Measurements from ENCODE around the gene RGS9.

The RGS9 gene

GRCh38 chr17:65208717-65209116, 71.5 kb downstream of the RGS9 start:
- no peak for TF ChIP-seq POLR2A (IDR thresholded peaks at IDR 0.05; ENCODE audit: low read length)
- TF ChIP-seq GATA1 (IDR thresholded peaks at IDR 0.05; ENCODE audit: low read depth, low read length), result no peak
- DNase-seq, result no peak

- no peak for TF ChIP-seq GATA1 (IDR thresholded peaks at IDR 0.05; ENCODE audit: low read depth, low read length)
- no peak for TF ChIP-seq POLR2A (IDR thresholded peaks at IDR 0.05; ENCODE audit: low read length)
Measured at GRCh38 chr17:65218261-65218660, 81.1 kb downstream of the RGS9 start.

GRCh38 chr17:65219124-65219523, 82.0 kb downstream of the RGS9 start:
- TF ChIP-seq POLR2A (IDR thresholded peaks at IDR 0.05; ENCODE audit: low read length) (no peak), GATA1 (IDR thresholded peaks at IDR 0.05; ENCODE audit: low read depth, low read length) (no peak)

More at GRCh38 chr17:65218261-65218660, 81.1 kb downstream of the RGS9 start:
- DNase-seq, result no peak

GRCh38 chr17:65219707-65220106, 82.5 kb downstream of the RGS9 start:
- DNase-seq, result no peak
- no peak for TF ChIP-seq POLR2A (IDR thresholded peaks at IDR 0.05; ENCODE audit: low read length)
- no peak for TF ChIP-seq GATA1 (IDR thresholded peaks at IDR 0.05; ENCODE audit: low read depth, low read length)

More at GRCh38 chr17:65219124-65219523, 82.0 kb downstream of the RGS9 start:
- DNase-seq, result no peak

GRCh38 chr17:65220732-65221131, 83.6 kb downstream of the RGS9 start:
- DNase-seq, result no peak

GRCh38 chr17:65222214-65222738, 85.1 kb downstream of the RGS9 start:
- DNase-seq, result no peak
- TF ChIP-seq GATA1 (IDR thresholded peaks at IDR 0.05; ENCODE audit: low read depth, low read length) (no peak), POLR2A (IDR thresholded peaks at IDR 0.05; ENCODE audit: low read length) (no peak)

More at GRCh38 chr17:65220732-65221131, 83.6 kb downstream of the RGS9 start:
- TF ChIP-seq GATA1 (IDR thresholded peaks at IDR 0.05; ENCODE audit: low read depth, low read length) (no peak), POLR2A (IDR thresholded peaks at IDR 0.05; ENCODE audit: low read length) (no peak)

- no peak for DNase-seq
- TF ChIP-seq GATA1 (IDR thresholded peaks at IDR 0.05; ENCODE audit: low read depth, low read length), result no peak
- TF ChIP-seq POLR2A (IDR thresholded peaks at IDR 0.05; ENCODE audit: low read length), result no peak
Measured at GRCh38 chr17:65225061-65225460, 87.9 kb downstream of the RGS9 start.

GRCh38 chr17:65226227-65226626, 89.1 kb downstream of the RGS9 start:
- no peak for TF ChIP-seq GATA1 (IDR thresholded peaks at IDR 0.05; ENCODE audit: low read depth, low read length)
- no peak for TF ChIP-seq POLR2A (IDR thresholded peaks at IDR 0.05; ENCODE audit: low read length)
- no peak for DNase-seq

- no peak for DNase-seq
- TF ChIP-seq GATA1 (IDR thresholded peaks at IDR 0.05; ENCODE audit: low read depth, low read length), result no peak
- no peak for TF ChIP-seq POLR2A (IDR thresholded peaks at IDR 0.05; ENCODE audit: low read length)
Measured at GRCh38 chr17:65227637-65228036, 90.5 kb downstream of the RGS9 start.

GRCh38 chr17:65228287-65228686, 91.1 kb downstream of the RGS9 start:
- no peak for DNase-seq
- no peak for TF ChIP-seq POLR2A (IDR thresholded peaks at IDR 0.05; ENCODE audit: low read length)
- no peak for TF ChIP-seq GATA1 (IDR thresholded peaks at IDR 0.05; ENCODE audit: low read depth, low read length)

- peak; percentile 66 to 83 for DNase-seq
Measured at GRCh38 chr17:65228734-65229620, 91.8 kb downstream of the RGS9 start.

GRCh38 chr17:65229621-65229995, 92.4 kb downstream of the RGS9 start:
- no peak for DNase-seq
- TF ChIP-seq POLR2A (IDR thresholded peaks at IDR 0.05; ENCODE audit: low read length) (no peak), GATA1 (IDR thresholded peaks at IDR 0.05; ENCODE audit: low read depth, low read length) (no peak)

More at GRCh38 chr17:65228734-65229620, 91.8 kb downstream of the RGS9 start:
- TF ChIP-seq POLR2A (IDR thresholded peaks at IDR 0.05; ENCODE audit: low read length) (no peak), GATA1 (IDR thresholded peaks at IDR 0.05; ENCODE audit: low read depth, low read length) (no peak)

- TF ChIP-seq GATA1 (IDR thresholded peaks at IDR 0.05; ENCODE audit: low read depth, low read length) (no peak), POLR2A (IDR thresholded peaks at IDR 0.05; ENCODE audit: low read length) (no peak)
- DNase-seq, result peak in 1 of 2 experiments; percentile 3
Measured at GRCh38 chr17:65230040-65230439, 92.9 kb downstream of the RGS9 start.

GRCh38 chr17:65231086-65231485, 93.9 kb downstream of the RGS9 start:
- DNase-seq, result no peak
- TF ChIP-seq GATA1 (IDR thresholded peaks at IDR 0.05; ENCODE audit: low read depth, low read length) (no peak), POLR2A (IDR thresholded peaks at IDR 0.05; ENCODE audit: low read length) (no peak)

Data from erythroblast (primary cell).